ENCODE measurements around the gene POMP. TPM values are rescaled to one million over a fixed set of nuclear protein-coding genes. Genes with fewer than 3 reads are reported as not detected.

Gene POMP
- total RNA-seq, 2 donors from 2014 or later, result 88.2 to 93.7 TPM

DNA sequence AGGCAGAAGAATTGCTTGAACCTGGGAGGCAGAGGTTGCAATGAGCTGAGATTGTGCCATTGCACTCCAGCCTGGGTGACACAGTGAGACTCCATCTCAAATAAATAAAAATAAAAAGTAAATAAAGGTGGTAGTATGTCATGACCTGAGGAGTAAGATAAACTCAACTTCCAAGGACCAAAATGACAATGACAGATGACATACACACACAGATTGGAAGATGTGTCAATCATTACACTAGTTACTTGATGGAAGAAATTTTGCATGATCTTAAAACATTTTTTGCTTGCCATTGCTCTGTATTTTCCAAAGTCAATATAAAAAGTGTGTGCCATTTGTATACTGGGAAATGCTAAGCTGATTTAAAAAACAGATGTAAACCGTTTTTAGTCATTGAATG is 55.7 kb downstream of the POMP start:
- no peak overlapping the region for H3K27ac ChIP-seq

DNA sequence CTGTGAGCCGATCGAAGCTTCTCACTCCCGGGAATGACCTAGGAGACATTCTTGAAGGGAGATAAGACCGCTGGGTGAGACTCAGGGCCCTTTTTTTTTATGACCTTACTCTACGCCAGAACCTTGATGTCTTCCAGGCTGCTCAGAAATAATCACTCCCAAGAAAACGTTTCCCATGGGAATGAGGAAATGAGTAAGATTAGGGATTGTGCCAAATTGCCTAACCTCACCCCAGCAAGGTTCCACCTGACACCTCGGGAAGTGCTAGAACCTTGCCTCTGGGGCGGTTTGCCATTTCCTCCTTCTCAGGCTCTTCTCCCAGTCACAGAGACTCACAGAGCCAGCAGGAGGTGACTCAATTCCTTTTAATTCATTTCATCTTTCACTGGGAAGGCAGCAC is 57.6 kb downstream of the POMP start:
- no peaks in the 10 kb centered on the region for H3K27me3 ChIP-seq
- peaks cover 0 to 30% of the 10 kb centered on the region in 2 donors for H3K4me1 ChIP-seq
- TF ChIP-seq, protein P1, sequence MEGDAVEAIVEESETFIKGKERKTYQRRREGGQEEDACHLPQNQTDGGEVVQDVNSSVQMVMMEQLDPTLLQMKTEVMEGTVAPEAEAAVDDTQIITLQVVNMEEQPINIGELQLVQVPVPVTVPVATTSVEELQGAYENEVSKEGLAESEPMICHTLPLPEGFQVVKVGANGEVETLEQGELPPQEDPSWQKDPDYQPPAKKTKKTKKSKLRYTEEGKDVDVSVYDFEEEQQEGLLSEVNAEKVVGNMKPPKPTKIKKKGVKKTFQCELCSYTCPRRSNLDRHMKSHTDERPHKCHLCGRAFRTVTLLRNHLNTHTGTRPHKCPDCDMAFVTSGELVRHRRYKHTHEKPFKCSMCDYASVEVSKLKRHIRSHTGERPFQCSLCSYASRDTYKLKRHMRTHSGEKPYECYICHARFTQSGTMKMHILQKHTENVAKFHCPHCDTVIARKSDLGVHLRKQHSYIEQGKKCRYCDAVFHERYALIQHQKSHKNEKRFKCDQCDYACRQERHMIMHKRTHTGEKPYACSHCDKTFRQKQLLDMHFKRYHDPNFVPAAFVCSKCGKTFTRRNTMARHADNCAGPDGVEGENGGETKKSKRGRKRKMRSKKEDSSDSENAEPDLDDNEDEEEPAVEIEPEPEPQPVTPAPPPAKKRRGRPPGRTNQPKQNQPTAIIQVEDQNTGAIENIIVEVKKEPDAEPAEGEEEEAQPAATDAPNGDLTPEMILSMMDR (IDR thresholded peaks at IDR 0.05), result no peak
- peak overlapping the region; percentile 96 to 99 for H3K27ac ChIP-seq
- peak; percentile 68 for DNase-seq (ENCODE audit: low spot score)
- no peaks in the 10 kb centered on the region for H3K9me3 ChIP-seq
- no peak overlapping the region for H3K4me3 ChIP-seq
- no peaks in the 10 kb centered on the region for H3K36me3 ChIP-seq

More for the DNA sequence above, 55.7 kb downstream of the POMP start:
- Histone ChIP-seq H3K9me3 (no peaks in the 10 kb centered on the region), H3K36me3 (peaks cover 9% of the 10 kb centered on the region), H3K4me1 (peaks cover 0 to 27% of the 10 kb centered on the region in 2 donors), H3K4me3 (no peak overlapping the region), H3K27me3 (no peaks in the 10 kb centered on the region)
- DNase-seq (ENCODE audit: low spot score), result no peak
- TF ChIP-seq, protein P1 (IDR thresholded peaks at IDR 0.05), result no peak

DNA sequence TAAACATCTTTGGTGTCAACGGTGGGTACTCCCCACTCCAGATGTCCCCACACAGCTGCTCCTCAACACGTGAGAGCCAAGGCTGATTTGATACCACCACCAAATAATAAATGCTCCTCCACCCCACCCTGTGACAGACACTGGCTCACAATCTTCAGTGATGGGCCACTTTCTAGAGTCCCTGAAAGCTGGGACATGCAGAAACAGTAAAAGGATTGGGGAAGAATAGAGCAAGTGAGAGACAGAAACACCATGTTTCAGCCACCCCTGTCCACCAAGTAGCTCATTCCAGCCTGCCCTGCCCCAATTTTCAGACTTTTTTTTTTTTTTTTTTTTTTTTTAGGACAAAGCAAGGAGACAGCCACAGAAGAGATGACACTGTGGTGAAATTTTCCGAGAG is 58.2 kb downstream of the POMP start:
- no peak overlapping the region for H3K4me3 ChIP-seq
- H3K27ac ChIP-seq, result peak overlapping the region; percentile 96 to 99
- peaks cover 0 to 30% of the 10 kb centered on the region in 2 donors for H3K4me1 ChIP-seq

DNA sequence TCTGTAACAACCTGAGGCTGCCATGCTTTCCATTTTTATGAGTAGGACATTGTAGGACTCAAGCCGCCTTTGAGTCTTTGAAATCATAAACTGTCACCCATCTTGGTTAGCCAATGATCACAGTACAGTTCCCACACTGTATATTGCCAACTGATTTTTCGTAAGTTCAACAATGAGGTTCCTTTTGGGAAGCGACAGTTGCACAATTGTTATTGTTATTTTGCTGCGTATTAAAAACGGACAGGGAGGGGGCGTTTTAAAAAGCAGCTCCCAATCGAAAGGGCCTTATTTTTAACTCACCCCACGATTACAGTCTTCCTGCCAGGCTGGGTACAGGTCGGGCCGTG is 59.2 kb downstream of the POMP start:
- no peak for DNase-seq (ENCODE audit: low spot score)
- TF ChIP-seq, protein P1 (IDR thresholded peaks at IDR 0.05), result no peak

More for the DNA sequence above, 58.2 kb downstream of the POMP start:
- TF ChIP-seq, protein P1 (IDR thresholded peaks at IDR 0.05), result no peak
- H3K9me3 ChIP-seq, result no peaks in the 10 kb centered on the region
- no peak for DNase-seq (ENCODE audit: low spot score)
- no peaks in the 10 kb centered on the region for H3K27me3 ChIP-seq
- H3K36me3 ChIP-seq, result no peaks in the 10 kb centered on the region

DNA sequence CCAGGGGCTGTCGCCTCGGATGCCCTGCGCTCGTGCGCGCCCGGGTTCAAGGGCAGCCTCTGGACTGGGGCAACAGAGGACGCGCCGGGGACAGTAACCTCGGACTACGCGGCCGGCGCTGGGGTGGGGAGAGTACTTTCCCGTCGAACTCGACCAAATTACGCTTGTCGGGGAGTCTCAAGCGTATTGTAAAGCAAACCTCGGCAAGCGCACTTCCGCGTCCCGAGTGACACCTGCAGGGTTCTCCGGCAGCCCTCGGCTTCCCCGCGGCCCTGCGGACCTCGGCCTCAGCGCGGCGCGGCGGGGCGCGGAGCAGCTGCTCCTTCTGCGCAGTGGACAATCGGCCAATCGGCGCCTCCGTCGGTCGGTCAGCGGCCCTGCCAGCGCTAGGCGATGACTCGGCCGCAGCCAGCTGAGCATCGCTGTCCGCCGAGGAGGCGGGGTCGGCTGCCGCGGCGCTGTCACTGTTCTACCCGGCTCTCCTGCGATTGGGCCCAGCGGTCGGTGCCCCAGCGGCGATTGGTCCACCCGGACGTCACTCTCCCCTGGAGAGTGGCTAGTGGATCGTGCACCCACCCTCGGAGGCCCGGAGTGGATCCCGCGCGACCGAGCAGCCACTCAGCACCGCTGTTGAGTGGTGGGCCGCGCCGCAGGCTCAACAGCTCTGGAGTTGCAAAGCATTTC is 59.8 kb downstream of the POMP start, which contains the start of gene SLC46A3:
SLC46A3 (minus strand) TSS at position 428 of the 684 bp plus-strand sequence. CDS start 972 bp downstream, outside the sequence.
- Histone ChIP-seq H3K27me3 (no peaks in the 10 kb centered on the region), H3K9me3 (no peaks in the 10 kb centered on the region), H3K27ac (peak within 1 kb of the TSS; percentile 96 to 99), H3K36me3 (no peaks in the 10 kb centered on the region), H3K4me3 (peak within 1 kb of the TSS; percentile 56 to 79), H3K4me1 (peaks cover 0 to 30% of the 10 kb centered on the region in 2 donors)
- peak; percentile 98 for DNase-seq (ENCODE audit: low spot score)
- TF ChIP-seq, protein P1 (IDR thresholded peaks at IDR 0.05), result peak in 1 of 2 donors; percentile 33

More for the DNA sequence above, 59.2 kb downstream of the POMP start:
- peak overlapping the region; percentile 56 to 79 for H3K4me3 ChIP-seq
- H3K36me3 ChIP-seq, result no peaks in the 10 kb centered on the region
- H3K4me1 ChIP-seq, result peaks cover 0 to 30% of the 10 kb centered on the region in 2 donors
- H3K27ac ChIP-seq, result peak overlapping the region; percentile 96 to 99
- no peaks in the 10 kb centered on the region for H3K9me3 ChIP-seq
- H3K27me3 ChIP-seq, result no peaks in the 10 kb centered on the region

All from right atrium auricular region (tissue), 2 donors.